Measurements from ENCODE around the gene ZDHHC1. TPM values are rescaled to one million over a fixed set of nuclear protein-coding genes. Genes with fewer than 3 reads are reported as not detected.

Gene ZDHHC1
- total and polyA plus RNA-seq, 2 donors (not counting 3 experiments of a cell fraction or from before 2014, with no cell fraction given) = 11.4 to 14.4 TPM

DNA sequence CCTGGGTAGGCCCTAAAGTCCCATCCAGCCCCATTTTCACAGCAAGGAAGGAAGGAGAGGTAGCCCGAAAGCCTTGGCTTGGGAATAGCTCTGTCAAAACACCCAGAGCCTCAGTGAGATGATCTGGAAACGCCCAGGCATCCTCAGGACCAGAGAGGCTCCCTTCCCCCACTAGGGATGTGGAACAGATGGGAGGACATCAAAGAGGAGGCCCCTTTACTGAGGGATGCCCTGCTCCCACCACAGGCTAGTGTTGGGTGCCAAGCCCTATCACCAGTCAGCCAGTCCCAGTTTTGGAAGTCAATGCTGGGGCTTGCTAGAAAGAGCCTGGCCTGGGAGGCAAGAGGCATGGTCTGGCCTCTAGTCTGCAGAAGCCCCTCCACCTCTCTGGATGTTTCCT is 27.7 kb downstream of the ZDHHC1 start:
- Histone ChIP-seq H4K20me1 (replicated peaks; ENCODE audit: control insufficient read depth, extremely low read depth, insufficient read depth, low read length) (no peaks in the 10 kb centered on the region), H3K36me3 (ENCODE audit: control insufficient read depth in 2 of 2, extremely low read depth in 1 of 2, insufficient read depth in 2 of 2, low read length in 2 of 2) (no peaks in the 10 kb centered on the region), H3K9ac (replicated peaks; ENCODE audit: extremely low read depth, insufficient read depth, low read length) (no peak overlapping the region), H3K4me3 (replicated peaks in 1 of 3; ENCODE audit: insufficient read depth in 1 of 3, low read depth in 1 of 3, low read length in 3 of 3) (no peak overlapping the region), H3K27ac (ENCODE audit: insufficient read depth, low read depth, low read length) (no peak overlapping the region), H3K4me1 (ENCODE audit: control insufficient read depth, extremely low read depth, insufficient read depth, low read length) (peaks cover 18% of the 10 kb centered on the region), H3K79me2 (ENCODE audit: control insufficient read depth, insufficient read depth, low read length) (no peaks in the 10 kb centered on the region), H3K4me2 (ENCODE audit: insufficient read depth, low read length) (no peak overlapping the region), H3K9me1 (replicated peaks; ENCODE audit: control insufficient read depth, extremely low read depth, insufficient read depth, low read length) (no peaks in the 10 kb centered on the region), H3K27me3 (ENCODE audit: control insufficient read depth in 2 of 2, insufficient read depth in 2 of 2, low read length in 2 of 2) (peaks cover 0 to under 1% of the 10 kb centered on the region in 2 experiments), H3K9me3 (replicated peaks; ENCODE audit: control insufficient read depth, insufficient read depth, low read length) (no peaks in the 10 kb centered on the region), H2AFZ (ENCODE audit: low read depth, low read length) (no peak overlapping the region)
- dilution Hi-C loops (cut with MboI; ENCODE audit: extremely low pct_ligation_motif_present, low sequenced_read_pairs) = no loop called here
- no peak for DNase-seq (ENCODE audit: low read depth, low spot score)
- POLR2A ChIA-PET = interaction anchor here (0.6 kb wide), 1 partner anchor 39 kb away, joined by 5 read pairs; no protein-coding TSS in a partner anchor
- no TSS peak for BruUV-seq (replicated peaks)
- TF ChIP-seq JUN (IDR thresholded peaks at IDR 0.05; ENCODE audit: borderline replicate concordance, insufficient read depth, insufficient read length, low read depth) (no peak), POLR2AphosphoS5 (IDR thresholded peaks at IDR 0.05; ENCODE audit: insufficient read depth, low read depth, low read length) (no peak)
- no peak for FAIRE-seq
- intact Hi-C loops (cut with micrococcal nuclease) = no loop called here
- CTCF ChIA-PET = interaction anchor here (0.5 to 2.0 kb wide), 3 partner anchors 11 to 45 kb away, joined by 3 to 12 read pairs (median 3); no protein-coding TSS in a partner anchor

DNA sequence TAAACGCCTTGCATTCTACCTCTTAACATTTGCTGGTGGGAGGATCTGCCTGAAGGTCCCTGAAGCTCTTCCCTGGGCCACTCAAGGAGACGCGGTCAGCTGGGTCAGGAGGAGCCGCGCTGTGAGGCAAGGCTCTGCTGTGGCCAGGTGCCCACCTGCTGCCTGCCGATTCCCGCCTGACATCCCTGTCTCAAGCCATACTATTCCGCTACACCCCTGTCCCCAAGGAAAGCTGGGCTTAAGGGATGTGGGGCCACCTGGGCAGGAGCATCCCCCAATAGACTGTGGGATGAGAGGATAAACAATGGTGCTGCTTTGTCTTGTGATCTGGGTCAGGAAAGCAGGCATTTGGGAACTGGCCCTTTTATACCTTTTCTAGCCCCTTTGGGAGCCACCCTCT is 28.1 kb downstream of the ZDHHC1 start:
- DNase-seq (ENCODE audit: low read depth, low spot score) (no peak), FAIRE-seq (no peak)
- Histone ChIP-seq H3K4me3 (replicated peaks in 1 of 3; ENCODE audit: insufficient read depth in 1 of 3, low read depth in 1 of 3, low read length in 3 of 3) (no peak overlapping the region), H3K27ac (ENCODE audit: insufficient read depth, low read depth, low read length) (no peak overlapping the region), H3K79me2 (ENCODE audit: control insufficient read depth, insufficient read depth, low read length) (no peaks in the 10 kb centered on the region), H3K27me3 (ENCODE audit: control insufficient read depth in 2 of 2, insufficient read depth in 2 of 2, low read length in 2 of 2) (no peaks in the 10 kb centered on the region), H3K9me1 (replicated peaks; ENCODE audit: control insufficient read depth, extremely low read depth, insufficient read depth, low read length) (no peaks in the 10 kb centered on the region), H3K4me2 (ENCODE audit: insufficient read depth, low read length) (no peak overlapping the region), H3K9me3 (replicated peaks; ENCODE audit: control insufficient read depth, insufficient read depth, low read length) (no peaks in the 10 kb centered on the region), H4K20me1 (replicated peaks; ENCODE audit: control insufficient read depth, extremely low read depth, insufficient read depth, low read length) (no peaks in the 10 kb centered on the region), H3K4me1 (ENCODE audit: control insufficient read depth, extremely low read depth, insufficient read depth, low read length) (peaks cover 17% of the 10 kb centered on the region), H3K36me3 (ENCODE audit: control insufficient read depth in 2 of 2, extremely low read depth in 1 of 2, insufficient read depth in 2 of 2, low read length in 2 of 2) (no peaks in the 10 kb centered on the region), H2AFZ (ENCODE audit: low read depth, low read length) (no peak overlapping the region), H3K9ac (replicated peaks; ENCODE audit: extremely low read depth, insufficient read depth, low read length) (no peak overlapping the region)
- ChIA-PET POLR2A (interaction anchor here (0.6 kb wide), 1 partner anchor 40 kb away, joined by 5 read pairs; no protein-coding TSS in a partner anchor), CTCF (interaction anchor here (1.6 to 2.0 kb wide), 2 partner anchors 12 to 39 kb away, joined by 3 to 12 read pairs; no protein-coding TSS in a partner anchor)
- dilution Hi-C loops (cut with MboI; ENCODE audit: extremely low pct_ligation_motif_present, low sequenced_read_pairs) (no loop called here), intact Hi-C loops (cut with micrococcal nuclease) (no loop called here)
- TF ChIP-seq POLR2A (IDR thresholded peaks at IDR 0.05; ENCODE audit: low read depth, low read length) (no peak), JUN (IDR thresholded peaks at IDR 0.05; ENCODE audit: borderline replicate concordance, insufficient read depth, insufficient read length, low read depth) (no peak), FOS (IDR thresholded peaks at IDR 0.05; ENCODE audit: borderline replicate concordance, insufficient read depth, low read length) (no peak), GATA2 (IDR thresholded peaks at IDR 0.05; ENCODE audit: insufficient read depth, insufficient read length, low read depth, low read length) (no peak)
- TF ChIP-seq, protein P1, sequence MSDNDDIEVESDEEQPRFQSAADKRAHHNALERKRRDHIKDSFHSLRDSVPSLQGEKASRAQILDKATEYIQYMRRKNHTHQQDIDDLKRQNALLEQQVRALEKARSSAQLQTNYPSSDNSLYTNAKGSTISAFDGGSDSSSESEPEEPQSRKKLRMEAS (IDR thresholded peaks at IDR 0.05; ENCODE audit: insufficient read depth, insufficient read length) = no peak
- TF ChIP-seq, protein P2, sequence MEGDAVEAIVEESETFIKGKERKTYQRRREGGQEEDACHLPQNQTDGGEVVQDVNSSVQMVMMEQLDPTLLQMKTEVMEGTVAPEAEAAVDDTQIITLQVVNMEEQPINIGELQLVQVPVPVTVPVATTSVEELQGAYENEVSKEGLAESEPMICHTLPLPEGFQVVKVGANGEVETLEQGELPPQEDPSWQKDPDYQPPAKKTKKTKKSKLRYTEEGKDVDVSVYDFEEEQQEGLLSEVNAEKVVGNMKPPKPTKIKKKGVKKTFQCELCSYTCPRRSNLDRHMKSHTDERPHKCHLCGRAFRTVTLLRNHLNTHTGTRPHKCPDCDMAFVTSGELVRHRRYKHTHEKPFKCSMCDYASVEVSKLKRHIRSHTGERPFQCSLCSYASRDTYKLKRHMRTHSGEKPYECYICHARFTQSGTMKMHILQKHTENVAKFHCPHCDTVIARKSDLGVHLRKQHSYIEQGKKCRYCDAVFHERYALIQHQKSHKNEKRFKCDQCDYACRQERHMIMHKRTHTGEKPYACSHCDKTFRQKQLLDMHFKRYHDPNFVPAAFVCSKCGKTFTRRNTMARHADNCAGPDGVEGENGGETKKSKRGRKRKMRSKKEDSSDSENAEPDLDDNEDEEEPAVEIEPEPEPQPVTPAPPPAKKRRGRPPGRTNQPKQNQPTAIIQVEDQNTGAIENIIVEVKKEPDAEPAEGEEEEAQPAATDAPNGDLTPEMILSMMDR (IDR thresholded peaks at IDR 0.05; ENCODE audit: extremely low read depth in 1 of 2, insufficient read depth in 1 of 2, low read depth in 1 of 2, low read length in 2 of 2) = no peak
- BruUV-seq (replicated peaks) = no TSS peak
